Left lung (tissue), 10 donors: ENCODE measurements around the gene ERCC5. TPM values are rescaled to one million over a fixed set of nuclear protein-coding genes. Genes with fewer than 3 reads are reported as not detected.

Experiments used
- ATAC-seq: fragments of 200-7000 bp; cut with Tn5 transposase; one replicate; pipeline ENCODE4 v1.9.1; 2020; ENCODE audit warnings: moderate library complexity
- DNase-seq, 4 donors: peaks; one replicate each; pipeline ENCODE4 v3.0.0-alpha.2; 2013 to 2020
- H3K27ac ChIP-seq, 2 donors: fragments of 200-600 bp; sonication (generic) in 1 of 2; one replicate each; pipeline versions ENCODE4 v1.5.0 to v1.8.0; 2020 to 2021
- H3K27me3 ChIP-seq, 2 donors: fragments of 200-600 bp; sonication (generic) in 1 of 2; one replicate each; pipeline versions ENCODE4 v1.5.0 to v1.8.0; 2020 to 2021
- H3K36me3 ChIP-seq, 2 donors: fragments of 200-600 bp; sonication (generic) in 1 of 2; one replicate each; pipeline versions ENCODE4 v1.5.0 to v1.8.0; 2020 to 2021
- H3K4me1 ChIP-seq, 2 donors: fragments of 200-600 bp; one replicate each; pipeline ENCODE4 v1.8.0; 2021
- H3K4me3 ChIP-seq, 2 donors: fragments of 200-600 bp; sonication (generic) in 1 of 2; one replicate each; pipeline versions ENCODE4 v1.5.0 to v1.8.0; 2020 to 2021; ENCODE audit warnings: mild to moderate bottlenecking in 1 of 2
- H3K9me3 ChIP-seq, 2 donors: fragments of 200-600 bp; sonication (generic) in 1 of 2; one replicate each; pipeline versions ENCODE4 v1.5.0 to v1.8.0; 2020 to 2021
- intact Hi-C, 2 donors: fragments of 100-400 bp; cut with DNase I; formaldehyde crosslinking; loops; one replicate each; pipeline versions ENCODE4 v1.11.2 to v1.14.2; 2022
- polyA plus RNA-seq, 6 donors: library from polyadenylated mRNA; unstranded; fragments of 120-200 nt; gene quantifications; one replicate each; pipeline ENCODE4 v1.2.1, GENCODE V29; 2013; ENCODE audit not compliant: insufficient read length in 6 of 6
- total RNA-seq, 2 donors: library from RNA; stranded (reverse); fragmentation: NEBNext Ultra II Directional; extraction: Animal tissue kit (Norgen Biotek cat#: 25700); gene quantifications; one replicate each; pipeline ENCODE4 v1.2.1, GENCODE V29; 2021
- TF ChIP-seq, protein P1 (sequence below), 2 donors: fragments of 200-600 bp; sonication (generic) in 1 of 2; IDR thresholded peaks; one replicate each; pipeline versions ENCODE4 v1.5.0 to v1.8.0; 2021; ENCODE audit warnings: antibody characterized with exemption in 2 of 2
- donor health status: DM: no; HTN: yes; CAD: no.
- donor health status: DM: no; HTN: no; CAD: no.

Gene ERCC5
- total and polyA plus RNA-seq, 8 donors, result 37.6 to 95.8 (median 77.4) TPM

DNA sequence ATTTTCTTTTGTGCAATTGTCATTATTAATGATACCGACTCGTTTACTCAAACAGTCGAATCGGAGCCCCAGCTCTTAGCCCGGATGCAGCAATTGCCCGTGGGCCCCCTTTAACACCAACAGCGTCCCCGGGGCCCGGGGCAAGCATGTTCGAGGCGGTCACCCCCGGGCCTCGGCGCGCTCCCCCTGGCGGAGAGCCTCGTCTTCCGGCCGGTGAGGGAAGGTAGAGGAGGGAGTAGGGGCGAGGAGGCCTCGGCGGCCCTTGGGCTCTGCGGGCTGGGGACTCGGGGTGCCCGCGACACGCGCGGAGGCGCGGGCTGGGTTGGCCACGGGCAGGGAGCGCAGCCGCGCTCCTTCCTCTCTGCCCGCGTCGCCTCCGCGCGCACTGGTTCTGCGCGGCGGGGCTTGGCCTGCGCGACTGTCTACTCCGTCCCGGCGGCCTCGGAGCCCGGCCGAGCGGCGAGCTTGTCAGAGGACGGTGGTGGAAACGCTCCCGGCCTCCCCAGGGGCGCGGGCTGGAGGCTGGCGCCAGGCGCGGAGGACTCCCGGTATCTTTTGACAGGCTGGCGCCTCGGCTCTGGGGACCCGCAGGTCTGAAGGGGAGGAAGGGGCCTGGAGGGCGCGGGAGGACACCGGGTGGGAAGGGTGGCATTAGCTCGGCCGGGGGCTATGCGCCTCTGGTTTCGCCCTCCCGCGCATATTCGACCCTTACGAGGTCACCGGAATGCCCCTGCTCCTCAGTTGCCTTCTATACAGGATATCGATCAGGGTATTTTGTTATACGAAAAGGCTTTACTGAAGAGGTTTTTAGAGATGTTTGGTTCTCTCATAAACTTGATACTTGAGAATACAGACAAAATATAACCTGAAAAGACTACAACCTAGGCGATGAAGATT is 45.4 kb upstream of the ERCC5 start:
- H3K4me3 ChIP-seq, result peak overlapping the region; percentile 74 to 90
- H3K27ac ChIP-seq, result peak overlapping the region; percentile 82 to 85
- peaks cover 0 to 21% of the 10 kb centered on the region in 2 donors for H3K27me3 ChIP-seq
- H3K4me1 ChIP-seq, result peaks cover 0 to 59% of the 10 kb centered on the region in 2 donors
- peak; percentile 91 for ATAC-seq
- no peaks in the 10 kb centered on the region for H3K9me3 ChIP-seq
- peak; percentile 81 to 94 (median 84) for DNase-seq
- no peaks in the 10 kb centered on the region for H3K36me3 ChIP-seq
- intact Hi-C loops, result no loop called here
- TF ChIP-seq, protein P1, sequence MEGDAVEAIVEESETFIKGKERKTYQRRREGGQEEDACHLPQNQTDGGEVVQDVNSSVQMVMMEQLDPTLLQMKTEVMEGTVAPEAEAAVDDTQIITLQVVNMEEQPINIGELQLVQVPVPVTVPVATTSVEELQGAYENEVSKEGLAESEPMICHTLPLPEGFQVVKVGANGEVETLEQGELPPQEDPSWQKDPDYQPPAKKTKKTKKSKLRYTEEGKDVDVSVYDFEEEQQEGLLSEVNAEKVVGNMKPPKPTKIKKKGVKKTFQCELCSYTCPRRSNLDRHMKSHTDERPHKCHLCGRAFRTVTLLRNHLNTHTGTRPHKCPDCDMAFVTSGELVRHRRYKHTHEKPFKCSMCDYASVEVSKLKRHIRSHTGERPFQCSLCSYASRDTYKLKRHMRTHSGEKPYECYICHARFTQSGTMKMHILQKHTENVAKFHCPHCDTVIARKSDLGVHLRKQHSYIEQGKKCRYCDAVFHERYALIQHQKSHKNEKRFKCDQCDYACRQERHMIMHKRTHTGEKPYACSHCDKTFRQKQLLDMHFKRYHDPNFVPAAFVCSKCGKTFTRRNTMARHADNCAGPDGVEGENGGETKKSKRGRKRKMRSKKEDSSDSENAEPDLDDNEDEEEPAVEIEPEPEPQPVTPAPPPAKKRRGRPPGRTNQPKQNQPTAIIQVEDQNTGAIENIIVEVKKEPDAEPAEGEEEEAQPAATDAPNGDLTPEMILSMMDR (IDR thresholded peaks at IDR 0.05), result peak; percentile 75 to 80

DNA sequence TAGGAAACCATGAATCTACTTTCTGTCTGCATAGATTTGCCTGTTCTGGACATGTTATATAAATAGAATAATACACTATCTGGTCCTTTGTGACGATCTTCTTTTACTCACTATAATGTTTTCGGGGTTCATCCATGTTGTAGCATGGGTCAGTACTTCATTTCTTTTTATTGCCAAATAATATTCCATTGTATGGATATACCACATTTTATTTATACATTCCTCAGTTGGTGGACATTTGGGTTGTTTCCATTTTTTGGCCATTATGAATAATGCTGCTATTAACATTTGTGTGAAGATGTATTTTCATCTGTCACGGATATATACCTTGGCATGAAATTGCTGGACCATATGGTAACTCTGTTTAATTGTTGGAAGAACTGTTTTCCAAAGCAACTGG is 40.2 kb upstream of the ERCC5 start:
- TF ChIP-seq, protein P1 (IDR thresholded peaks at IDR 0.05), result no peak
- no peak overlapping the region for H3K27ac ChIP-seq
- H3K27me3 ChIP-seq, result no peaks in the 10 kb centered on the region
- no peak overlapping the region for H3K4me3 ChIP-seq
- peaks cover 0 to 5% of the 10 kb centered on the region in 2 donors for H3K9me3 ChIP-seq
- intact Hi-C loops, result no loop called here
- ATAC-seq (no peak), DNase-seq (no peak)
- peaks cover 0 to 29% of the 10 kb centered on the region in 2 donors for H3K4me1 ChIP-seq
- peaks cover 0 to 4% of the 10 kb centered on the region in 2 donors for H3K36me3 ChIP-seq

DNA sequence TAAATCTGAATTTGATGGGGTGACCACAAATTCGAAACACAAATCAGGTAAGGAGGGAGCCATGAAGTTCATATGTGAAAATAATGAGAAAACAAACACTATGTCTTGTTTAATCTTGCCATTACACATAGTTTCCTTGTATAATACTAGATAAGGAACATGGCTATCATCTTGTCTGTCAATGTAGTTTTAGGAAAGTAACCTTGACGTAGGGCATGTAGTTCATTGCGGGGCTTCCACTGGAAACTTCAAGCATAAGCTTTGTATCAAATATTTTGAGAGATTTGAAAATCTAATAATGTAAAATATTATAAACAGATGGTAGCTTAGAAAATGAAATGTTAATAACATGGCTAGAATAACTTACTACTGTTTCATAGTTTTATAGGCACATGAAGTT is 38.1 kb upstream of the ERCC5 start:
- H3K9me3 ChIP-seq, result peaks cover 0 to 15% of the 10 kb centered on the region in 2 donors
- DNase-seq, result no peak
- H3K27me3 ChIP-seq, result no peaks in the 10 kb centered on the region
- H3K4me3 ChIP-seq, result no peak overlapping the region
- H3K4me1 ChIP-seq, result peaks cover 0 to 12% of the 10 kb centered on the region in 2 donors
- intact Hi-C loops, result no loop called here
- peaks cover 0 to 14% of the 10 kb centered on the region in 2 donors for H3K36me3 ChIP-seq
- TF ChIP-seq, protein P1 (IDR thresholded peaks at IDR 0.05), result no peak
- H3K27ac ChIP-seq, result no peak overlapping the region
- no peak for ATAC-seq

DNA sequence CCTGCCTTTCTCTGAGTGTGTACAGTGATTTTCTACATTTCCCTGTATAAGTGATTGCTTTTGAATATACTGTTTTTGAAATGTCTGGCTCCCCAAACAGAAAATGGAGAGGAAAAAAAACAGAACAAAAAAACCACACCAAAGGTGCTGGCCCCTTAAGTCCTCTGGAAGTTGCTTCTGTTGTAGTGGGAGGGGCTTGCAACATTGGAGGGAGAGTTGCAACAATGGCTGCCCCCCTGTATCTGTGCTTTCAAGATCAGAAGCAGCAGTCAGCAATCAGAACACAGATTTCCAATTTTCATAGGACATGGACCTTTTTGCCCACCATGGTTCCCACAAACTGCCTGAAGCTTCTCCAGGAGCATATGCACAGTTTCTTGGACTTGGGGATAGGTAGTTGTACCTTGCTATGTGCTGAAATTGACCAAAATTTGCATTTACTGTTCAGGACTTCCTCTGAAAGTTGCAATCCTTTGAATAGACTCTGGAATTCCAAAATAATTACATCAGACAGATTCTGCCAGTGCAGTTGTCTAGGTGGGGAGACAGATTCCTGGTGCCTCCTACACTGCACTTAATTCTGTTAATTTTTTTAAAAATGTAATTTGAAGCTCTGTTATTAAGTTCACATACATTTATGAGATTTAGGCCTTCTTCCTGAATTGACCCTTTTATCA is 33.1 kb upstream of the ERCC5 start:
- H3K27ac ChIP-seq, result no peak overlapping the region
- TF ChIP-seq, protein P1 (IDR thresholded peaks at IDR 0.05), result no peak
- H3K4me1 ChIP-seq, result no peaks in the 10 kb centered on the region
- no peak overlapping the region for H3K4me3 ChIP-seq
- ATAC-seq, result no peak
- intact Hi-C loops, result no loop called here
- no peaks in the 10 kb centered on the region for H3K27me3 ChIP-seq
- no peak for DNase-seq
- H3K36me3 ChIP-seq, result peaks cover 0 to 14% of the 10 kb centered on the region in 2 donors
- peaks cover 0 to 15% of the 10 kb centered on the region in 2 donors for H3K9me3 ChIP-seq

DNA sequence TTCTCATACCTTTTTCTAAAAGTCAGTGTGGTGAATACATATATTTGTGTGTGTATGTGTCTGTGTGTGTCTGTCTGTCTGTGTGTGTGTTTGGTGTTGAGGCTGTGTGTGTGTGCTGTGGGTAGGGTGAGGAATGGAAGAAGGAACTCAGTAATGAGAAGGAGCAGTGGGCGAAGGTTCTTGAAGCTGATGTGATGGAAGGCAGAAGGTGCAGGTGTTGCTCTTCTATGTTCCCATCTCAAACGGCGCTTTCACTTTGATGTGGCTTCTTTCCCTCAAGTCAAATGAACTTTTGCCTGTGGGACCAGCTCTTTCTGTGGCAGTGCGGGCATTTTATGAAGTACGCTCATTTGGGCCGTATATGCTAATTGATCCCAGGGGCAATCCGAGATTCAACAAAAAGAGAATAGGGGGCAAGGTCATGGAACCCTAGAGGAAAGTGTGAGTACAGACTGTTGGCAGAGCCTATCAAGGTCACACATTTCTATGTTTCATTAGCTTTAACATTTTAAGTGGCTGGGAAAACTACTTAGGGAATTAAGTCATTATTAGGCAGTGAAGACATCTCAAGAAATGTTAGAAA is 31.7 kb upstream of the ERCC5 start:
- ATAC-seq (no peak), DNase-seq (no peak)
- intact Hi-C loops, result no loop called here
- Histone ChIP-seq H3K4me3 (no peak overlapping the region), H3K27me3 (no peaks in the 10 kb centered on the region), H3K4me1 (no peaks in the 10 kb centered on the region), H3K27ac (no peak overlapping the region), H3K9me3 (peaks cover 0 to 15% of the 10 kb centered on the region in 2 donors), H3K36me3 (peaks cover 0 to 14% of the 10 kb centered on the region in 2 donors)
- TF ChIP-seq, protein P1 (IDR thresholded peaks at IDR 0.05), result no peak
